Measurements from ENCODE around the gene RNF151. TPM values are rescaled to one million over a fixed set of nuclear protein-coding genes. Genes with fewer than 3 reads are reported as not detected.

RNF151 gene
- total and polyA plus RNA-seq, 2 of the 13 experiments (the other 11 are each of a cell fraction or from before 2014, with no cell fraction given) = not detected

DNA sequence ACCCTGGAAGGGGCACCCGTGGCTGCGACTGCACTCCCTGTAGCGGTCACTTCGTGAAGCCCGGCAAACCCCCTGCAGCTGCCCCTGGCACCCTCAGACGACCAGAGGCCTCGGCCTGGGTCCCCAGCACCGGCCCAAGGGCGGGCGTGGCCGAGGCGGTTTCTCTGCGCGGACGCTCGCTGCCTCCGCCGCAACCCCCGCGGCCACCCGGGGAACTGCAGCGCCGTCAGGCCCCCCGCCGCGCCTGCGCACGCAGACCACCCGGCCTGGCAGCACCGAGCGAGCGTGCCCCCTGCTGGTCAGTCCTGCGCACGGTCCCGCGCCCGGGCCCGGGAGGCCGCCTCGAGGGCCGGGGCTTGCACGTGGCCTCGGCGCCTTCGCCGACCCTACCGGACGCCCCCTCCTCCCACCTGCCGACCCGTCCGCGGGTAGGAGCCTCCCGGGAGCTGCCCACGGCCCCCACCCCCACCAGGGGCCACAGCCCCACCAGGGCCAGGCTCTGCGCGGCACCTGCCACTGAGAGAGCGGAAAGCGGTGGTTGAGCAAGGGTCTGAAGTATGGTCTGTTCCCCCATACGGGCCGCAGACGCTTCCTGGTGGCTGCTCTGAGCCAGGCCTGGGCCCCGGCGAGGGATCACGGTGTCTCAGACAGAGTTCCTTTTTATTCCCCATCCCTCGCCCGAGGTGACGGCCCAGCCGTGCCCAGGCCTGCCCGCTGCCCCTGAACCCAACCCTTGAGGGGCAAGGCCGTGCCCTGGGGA, 36.9 kb upstream of the RNF151 start (continued):
- TF ChIP-seq ZNF629 (CRISPR knock-in tag; conservative IDR thresholded peaks at IDR 0.05) = no peak
- TF ChIP-seq, protein P1, sequence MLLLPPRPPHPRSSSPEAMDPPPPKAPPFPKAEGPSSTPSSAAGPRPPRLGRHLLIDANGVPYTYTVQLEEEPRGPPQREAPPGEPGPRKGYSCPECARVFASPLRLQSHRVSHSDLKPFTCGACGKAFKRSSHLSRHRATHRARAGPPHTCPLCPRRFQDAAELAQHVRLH (CRISPR knock-in tag; IDR thresholded peaks at IDR 0.05; ENCODE audit: borderline replicate concordance, low read depth) = peak; percentile 47; the same call in 1 of the 2 replicates
- TF ChIP-seq ISX (CRISPR knock-in tag; conservative IDR thresholded peaks at IDR 0.05) = no peak
- TF ChIP-seq, protein P2, sequence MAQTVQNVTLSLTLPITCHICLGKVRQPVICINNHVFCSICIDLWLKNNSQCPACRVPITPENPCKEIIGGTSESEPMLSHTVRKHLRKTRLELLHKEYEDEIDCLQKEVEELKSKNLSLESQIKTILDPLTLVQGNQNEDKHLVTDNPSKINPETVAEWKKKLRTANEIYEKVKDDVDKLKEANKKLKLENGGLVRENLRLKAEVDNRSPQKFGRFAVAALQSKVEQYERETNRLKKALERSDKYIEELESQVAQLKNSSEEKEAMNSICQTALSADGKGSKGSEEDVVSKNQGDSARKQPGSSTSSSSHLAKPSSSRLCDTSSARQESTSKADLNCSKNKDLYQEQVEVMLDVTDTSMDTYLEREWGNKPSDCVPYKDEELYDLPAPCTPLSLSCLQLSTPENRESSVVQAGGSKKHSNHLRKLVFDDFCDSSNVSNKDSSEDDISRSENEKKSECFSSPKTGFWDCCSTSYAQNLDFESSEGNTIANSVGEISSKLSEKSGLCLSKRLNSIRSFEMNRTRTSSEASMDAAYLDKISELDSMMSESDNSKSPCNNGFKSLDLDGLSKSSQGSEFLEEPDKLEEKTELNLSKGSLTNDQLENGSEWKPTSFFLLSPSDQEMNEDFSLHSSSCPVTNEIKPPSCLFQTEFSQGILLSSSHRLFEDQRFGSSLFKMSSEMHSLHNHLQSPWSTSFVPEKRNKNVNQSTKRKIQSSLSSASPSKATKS (CRISPR knock-in tag; IDR thresholded peaks at IDR 0.05) = no peak
- no peak for TF ChIP-seq FOXK2 (IDR thresholded peaks at IDR 0.05)
- TF ChIP-seq SMC3 (IDR thresholded peaks at IDR 0.05; ENCODE audit: low read length) = no peak; the same call in 1 of the 2 replicates
- 0 out of 2 replicates have a peak, but pooled peaks have one; percentile 21 for TF ChIP-seq ZFYVE20 (CRISPR knock-in tag; IDR thresholded peaks at IDR 0.05; ENCODE audit: borderline replicate concordance, low read depth)
- no peak for TF ChIP-seq NR2F1 (CRISPR knock-in tag; IDR thresholded peaks at IDR 0.05)
- no peak for TF ChIP-seq ZNF850 (CRISPR knock-in tag; conservative IDR thresholded peaks at IDR 0.05)
- peak; percentile 81; the same call in 1 of the 2 replicates for TF ChIP-seq ZNF773 (CRISPR knock-in tag; IDR thresholded peaks at IDR 0.05; ENCODE audit: borderline replicate concordance)
- peak; percentile 92; the same call in 1 of the 2 replicates for TF ChIP-seq ZNF761 (CRISPR knock-in tag; conservative IDR thresholded peaks at IDR 0.05)
- no peak for TF ChIP-seq ZC3H4 (CRISPR knock-in tag; IDR thresholded peaks at IDR 0.05; ENCODE audit: borderline replicate concordance)
- TF ChIP-seq, protein P3, sequence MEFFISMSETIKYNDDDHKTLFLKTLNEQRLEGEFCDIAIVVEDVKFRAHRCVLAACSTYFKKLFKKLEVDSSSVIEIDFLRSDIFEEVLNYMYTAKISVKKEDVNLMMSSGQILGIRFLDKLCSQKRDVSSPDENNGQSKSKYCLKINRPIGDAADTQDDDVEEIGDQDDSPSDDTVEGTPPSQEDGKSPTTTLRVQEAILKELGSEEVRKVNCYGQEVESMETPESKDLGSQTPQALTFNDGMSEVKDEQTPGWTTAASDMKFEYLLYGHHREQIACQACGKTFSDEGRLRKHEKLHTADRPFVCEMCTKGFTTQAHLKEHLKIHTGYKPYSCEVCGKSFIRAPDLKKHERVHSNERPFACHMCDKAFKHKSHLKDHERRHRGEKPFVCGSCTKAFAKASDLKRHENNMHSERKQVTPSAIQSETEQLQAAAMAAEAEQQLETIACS (CRISPR knock-in tag; IDR thresholded peaks at IDR 0.05) = peak; percentile 62
- TF ChIP-seq, protein P4, sequence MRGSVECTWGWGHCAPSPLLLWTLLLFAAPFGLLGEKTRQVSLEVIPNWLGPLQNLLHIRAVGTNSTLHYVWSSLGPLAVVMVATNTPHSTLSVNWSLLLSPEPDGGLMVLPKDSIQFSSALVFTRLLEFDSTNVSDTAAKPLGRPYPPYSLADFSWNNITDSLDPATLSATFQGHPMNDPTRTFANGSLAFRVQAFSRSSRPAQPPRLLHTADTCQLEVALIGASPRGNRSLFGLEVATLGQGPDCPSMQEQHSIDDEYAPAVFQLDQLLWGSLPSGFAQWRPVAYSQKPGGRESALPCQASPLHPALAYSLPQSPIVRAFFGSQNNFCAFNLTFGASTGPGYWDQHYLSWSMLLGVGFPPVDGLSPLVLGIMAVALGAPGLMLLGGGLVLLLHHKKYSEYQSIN (CRISPR knock-in tag; IDR thresholded peaks at IDR 0.05; ENCODE audit: borderline replicate concordance) = no peak
- no peak for TF ChIP-seq ELF4 (CRISPR knock-in tag; IDR thresholded peaks at IDR 0.05; ENCODE audit: borderline replicate concordance)
- TF ChIP-seq KDM2A (CRISPR knock-in tag; IDR thresholded peaks at IDR 0.05; ENCODE audit: borderline replicate concordance, low read depth) = peak; percentile 43
- TF ChIP-seq HOXA3 (CRISPR knock-in tag; IDR thresholded peaks at IDR 0.05) = peak; percentile 83
- TF ChIP-seq, protein P5, sequence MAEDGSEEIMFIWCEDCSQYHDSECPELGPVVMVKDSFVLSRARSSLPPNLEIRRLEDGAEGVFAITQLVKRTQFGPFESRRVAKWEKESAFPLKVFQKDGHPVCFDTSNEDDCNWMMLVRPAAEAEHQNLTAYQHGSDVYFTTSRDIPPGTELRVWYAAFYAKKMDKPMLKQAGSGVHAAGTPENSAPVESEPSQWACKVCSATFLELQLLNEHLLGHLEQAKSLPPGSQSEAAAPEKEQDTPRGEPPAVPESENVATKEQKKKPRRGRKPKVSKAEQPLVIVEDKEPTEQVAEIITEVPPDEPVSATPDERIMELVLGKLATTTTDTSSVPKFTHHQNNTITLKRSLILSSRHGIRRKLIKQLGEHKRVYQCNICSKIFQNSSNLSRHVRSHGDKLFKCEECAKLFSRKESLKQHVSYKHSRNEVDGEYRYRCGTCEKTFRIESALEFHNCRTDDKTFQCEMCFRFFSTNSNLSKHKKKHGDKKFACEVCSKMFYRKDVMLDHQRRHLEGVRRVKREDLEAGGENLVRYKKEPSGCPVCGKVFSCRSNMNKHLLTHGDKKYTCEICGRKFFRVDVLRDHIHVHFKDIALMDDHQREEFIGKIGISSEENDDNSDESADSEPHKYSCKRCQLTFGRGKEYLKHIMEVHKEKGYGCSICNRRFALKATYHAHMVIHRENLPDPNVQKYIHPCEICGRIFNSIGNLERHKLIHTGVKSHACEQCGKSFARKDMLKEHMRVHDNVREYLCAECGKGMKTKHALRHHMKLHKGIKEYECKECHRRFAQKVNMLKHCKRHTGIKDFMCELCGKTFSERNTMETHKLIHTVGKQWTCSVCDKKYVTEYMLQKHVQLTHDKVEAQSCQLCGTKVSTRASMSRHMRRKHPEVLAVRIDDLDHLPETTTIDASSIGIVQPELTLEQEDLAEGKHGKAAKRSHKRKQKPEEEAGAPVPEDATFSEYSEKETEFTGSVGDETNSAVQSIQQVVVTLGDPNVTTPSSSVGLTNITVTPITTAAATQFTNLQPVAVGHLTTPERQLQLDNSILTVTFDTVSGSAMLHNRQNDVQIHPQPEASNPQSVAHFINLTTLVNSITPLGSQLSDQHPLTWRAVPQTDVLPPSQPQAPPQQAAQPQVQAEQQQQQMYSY (CRISPR knock-in tag; IDR thresholded peaks at IDR 0.05) = no peak
- no peak for TF ChIP-seq ZNF672 (CRISPR knock-in tag; IDR thresholded peaks at IDR 0.05)
- peak; percentile 68; the same call in 1 of the 2 replicates for TF ChIP-seq AKAP8 (CRISPR knock-in tag; IDR thresholded peaks at IDR 0.05)
- TF ChIP-seq REL (CRISPR knock-in tag; conservative IDR thresholded peaks at IDR 0.05) = no peak

Measured in HepG2 (cell line).